HG03432 (cell line): ENCODE data around the gene RNASE13.
"Not testable (repeated sequence)": the region's sequence is repeated elsewhere in the genome, so short reads cannot be mapped to it uniquely, and the experiment has no call there.

Experiments
- ATAC-seq: cut with Tn5 transposase; IDR thresholded peaks from one replicate; pipeline ENCODE4 v1.9.1; 2021; ENCODE audit warnings: mild to moderate bottlenecking, moderate library complexity; ENCODE audit not compliant: unreplicated experiment

RNASE13 gene

GRCh38 chr14:21042918-21043317 is 8.3 kb upstream of the RNASE13 start:
- no peak for ATAC-seq

GRCh38 chr14:21041676-21042433 is 7.2 kb upstream of the RNASE13 start, which contains the start of gene RNASE7:
RNASE7 (plus strand) TSS chr14:21042362; CDS start chr14:21042993, 631 bp downstream.
- no peak for ATAC-seq

GRCh38 chr14:21040941-21041340 is 6.3 kb upstream of the RNASE13 start:
- ATAC-seq = not testable (repeated sequence)

GRCh38 chr14:21040370-21040925 is 5.8 kb upstream of the RNASE13 start:
- ATAC-seq = no peak

- ATAC-seq = no peak
These were observed 5.2 kb upstream of the RNASE13 start for GRCh38 chr14:21039585-21040369.

GRCh38 chr14:21038441-21039422 is 4.1 kb upstream of the RNASE13 start:
- no peak for ATAC-seq

GRCh38 chr14:21037156-21037555 is 2.5 kb upstream of the RNASE13 start:
- no peak for ATAC-seq

- ATAC-seq = no peak
These were observed 2.1 kb upstream of the RNASE13 start for GRCh38 chr14:21036751-21037150.

GRCh38 chr14:21033133-21033698 is 1.4 kb downstream of the RNASE13 start:
- ATAC-seq = no peak

- no peak for ATAC-seq
These were observed 2.1 kb downstream of the RNASE13 start for GRCh38 chr14:21032326-21033132.

- ATAC-seq = no peak
These were observed 4.1 kb downstream of the RNASE13 start for GRCh38 chr14:21030531-21030930.

GRCh38 chr14:21029917-21030316 is 4.7 kb downstream of the RNASE13 start, which contains the start of gene TPPP2:
TPPP2 (plus strand) TSS chr14:21030217; CDS start chr14:21030582, 365 bp downstream.
- ATAC-seq = no peak

- ATAC-seq = no peak
These were observed 7.7 kb downstream of the RNASE13 start for GRCh38 chr14:21026988-21027315.

- no peak for ATAC-seq
These were observed 8.2 kb downstream of the RNASE13 start for GRCh38 chr14:21026274-21026987.

GRCh38 chr14:21025371-21026273 is 9.0 kb downstream of the RNASE13 start:
- ATAC-seq = no peak

GRCh38 chr14:21024585-21025370 is 9.8 kb downstream of the RNASE13 start, which contains the start of gene NDRG2:
NDRG2 (minus strand) TSS chr14:21025061; CDS start chr14:21023315, 1,746 bp downstream.
- no peak for ATAC-seq
